C4-2B (cell line): ENCODE measurements around the gene KLK13.

Source experiments
- CTCF ChIP-seq: fragments of 450-650 bp; conservative IDR thresholded peaks from 2 replicates; pipeline ENCODE4 v1.5.1; 2017; ENCODE audit warnings: mild to moderate bottlenecking
- ZFX ChIP-seq: fragments of 450-650 bp; IDR thresholded peaks from 2 replicates; pipeline ENCODE4 v1.6.1; 2017

GRCh38 chr19:51076631-51077213, 11.8 kb upstream of the KLK13 start:
- no peak for TF ChIP-seq CTCF
- no peak for TF ChIP-seq ZFX
